Activated CD8-positive, alpha-beta memory T cell treated with anti-CD3 and anti-CD28 coated beads for 36 hours (primary cell): ENCODE data around the gene P2RX4. TPM values are rescaled to one million over a fixed set of nuclear protein-coding genes. Genes with fewer than 3 reads are reported as not detected.
"Not testable (repeated sequence)": the region's sequence is repeated elsewhere in the genome, so short reads cannot be mapped to it uniquely, and the experiment has no call there.

Experiments used
- CTCF ChIA-PET: fragments of 350-600 bp; sonication (Branson Sonifier 250); formaldehyde crosslinking; loops from one replicate; lab custom pipeline; 2021; ENCODE audit warnings: antibody characterized with exemption; lab: Charles Lee
- POLR2A ChIA-PET: fragments of 350-600 bp; sonication (Branson Sonifier 250); formaldehyde crosslinking; loops from one replicate; lab custom pipeline; 2021; ENCODE audit warnings: antibody characterized with exemption; lab: Charles Lee
- total RNA-seq, 2 experiments: library from RNA; stranded (reverse); gene quantifications; one replicate each; pipeline ENCODE4 v1.2.3, GENCODE V29; 2021

The P2RX4 gene, protein sequence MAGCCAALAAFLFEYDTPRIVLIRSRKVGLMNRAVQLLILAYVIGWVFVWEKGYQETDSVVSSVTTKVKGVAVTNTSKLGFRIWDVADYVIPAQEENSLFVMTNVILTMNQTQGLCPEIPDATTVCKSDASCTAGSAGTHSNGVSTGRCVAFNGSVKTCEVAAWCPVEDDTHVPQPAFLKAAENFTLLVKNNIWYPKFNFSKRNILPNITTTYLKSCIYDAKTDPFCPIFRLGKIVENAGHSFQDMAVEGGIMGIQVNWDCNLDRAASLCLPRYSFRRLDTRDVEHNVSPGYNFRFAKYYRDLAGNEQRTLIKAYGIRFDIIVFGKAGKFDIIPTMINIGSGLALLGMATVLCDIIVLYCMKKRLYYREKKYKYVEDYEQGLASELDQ
- total RNA-seq = 10 to 100 TPM; 30.7 to 35.0 TPM

GRCh38 chr12:121209624-121210572, at the start of gene P2RX4:
Gene P2RX4, plus strand, starts transcription at chr12:121210129. Its CDS starts 36 bp downstream, at chr12:121210165.
- POLR2A ChIA-PET = interaction anchor here (0.6 kb wide), 1 partner anchor 81 kb away, joined by 7 read pairs; no protein-coding TSS in a partner anchor
- CTCF ChIA-PET = interaction anchor here (0.6 kb wide), 1 partner anchor 91 kb away, joined by 4 read pairs; no protein-coding TSS in a partner anchor

DNA sequence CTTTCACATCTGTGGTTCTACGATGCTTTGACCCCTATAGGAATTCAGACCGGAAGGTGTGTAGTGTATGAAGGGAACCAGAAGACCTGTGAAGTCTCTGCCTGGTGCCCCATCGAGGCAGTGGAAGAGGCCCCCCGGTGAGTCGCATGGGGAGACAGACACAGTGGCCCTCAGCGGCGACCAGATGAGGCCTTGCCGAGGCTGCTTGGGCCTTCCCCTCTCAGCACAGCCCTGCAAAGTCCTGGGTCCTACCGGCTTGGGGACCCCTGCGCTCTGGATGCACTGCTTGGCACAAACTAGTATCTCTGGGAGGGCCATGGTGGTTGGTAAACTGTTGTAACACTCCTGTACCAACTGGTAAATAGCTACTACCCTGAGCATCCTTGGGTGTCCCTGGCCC, 47.5 kb upstream of the P2RX4 start:
- CTCF ChIA-PET = no interaction called here
- POLR2A ChIA-PET = no interaction called here

GRCh38 chr12:121162985-121163384, 46.9 kb upstream of the P2RX4 start:
- POLR2A ChIA-PET = no interaction called here
- CTCF ChIA-PET = no interaction called here

GRCh38 chr12:121164839-121165238, 45.1 kb upstream of the P2RX4 start:
- POLR2A ChIA-PET, CTCF ChIA-PET: not testable (repeated sequence)

DNA sequence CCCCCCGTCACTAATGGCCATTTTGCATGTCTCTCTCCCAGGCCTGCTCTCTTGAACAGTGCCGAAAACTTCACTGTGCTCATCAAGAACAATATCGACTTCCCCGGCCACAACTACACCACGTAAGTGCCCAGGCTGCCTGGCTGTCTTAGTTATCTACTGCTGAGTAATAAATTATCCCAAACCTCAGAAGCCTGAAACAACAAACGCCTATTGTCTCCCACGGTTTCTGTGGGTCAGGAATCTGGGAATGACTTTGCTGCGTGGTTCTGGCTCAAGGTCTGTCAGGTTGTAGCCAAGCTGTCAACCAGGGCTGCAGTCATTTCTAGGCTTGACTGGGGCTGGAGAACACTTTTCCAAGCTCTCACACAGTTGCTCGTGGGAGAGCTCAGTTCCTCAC, 44.6 kb upstream of the P2RX4 start:
- CTCF ChIA-PET = no interaction called here
- POLR2A ChIA-PET = no interaction called here

- CTCF ChIA-PET = no interaction called here
Measured at GRCh38 chr12:121166356-121166755, 43.6 kb upstream of the P2RX4 start.

GRCh38 chr12:121167232-121167820, 42.6 kb upstream of the P2RX4 start:
- POLR2A ChIA-PET = no interaction called here
- CTCF ChIA-PET = interaction anchor here (0.7 kb wide), 1 partner anchor 252 kb away, joined by 3 read pairs; no protein-coding TSS in a partner anchor

More at GRCh38 chr12:121166356-121166755, 43.6 kb upstream of the P2RX4 start:
- POLR2A ChIA-PET = no interaction called here

- POLR2A ChIA-PET = no interaction called here
- CTCF ChIA-PET = interaction anchor here (0.7 kb wide), 1 partner anchor 253 kb away, joined by 3 read pairs; no protein-coding TSS in a partner anchor
Measured at GRCh38 chr12:121167951-121168350, 42.0 kb upstream of the P2RX4 start.

- ChIA-PET POLR2A (no interaction called here), CTCF (no interaction called here)
Measured at GRCh38 chr12:121170151-121170550, 39.8 kb upstream of the P2RX4 start.

- POLR2A ChIA-PET = no interaction called here
- CTCF ChIA-PET = no interaction called here
Measured at GRCh38 chr12:121170611-121171260, 39.2 kb upstream of the P2RX4 start.

- ChIA-PET CTCF (no interaction called here), POLR2A (no interaction called here)
Measured at GRCh38 chr12:121172145-121172544, 37.8 kb upstream of the P2RX4 start.

DNA sequence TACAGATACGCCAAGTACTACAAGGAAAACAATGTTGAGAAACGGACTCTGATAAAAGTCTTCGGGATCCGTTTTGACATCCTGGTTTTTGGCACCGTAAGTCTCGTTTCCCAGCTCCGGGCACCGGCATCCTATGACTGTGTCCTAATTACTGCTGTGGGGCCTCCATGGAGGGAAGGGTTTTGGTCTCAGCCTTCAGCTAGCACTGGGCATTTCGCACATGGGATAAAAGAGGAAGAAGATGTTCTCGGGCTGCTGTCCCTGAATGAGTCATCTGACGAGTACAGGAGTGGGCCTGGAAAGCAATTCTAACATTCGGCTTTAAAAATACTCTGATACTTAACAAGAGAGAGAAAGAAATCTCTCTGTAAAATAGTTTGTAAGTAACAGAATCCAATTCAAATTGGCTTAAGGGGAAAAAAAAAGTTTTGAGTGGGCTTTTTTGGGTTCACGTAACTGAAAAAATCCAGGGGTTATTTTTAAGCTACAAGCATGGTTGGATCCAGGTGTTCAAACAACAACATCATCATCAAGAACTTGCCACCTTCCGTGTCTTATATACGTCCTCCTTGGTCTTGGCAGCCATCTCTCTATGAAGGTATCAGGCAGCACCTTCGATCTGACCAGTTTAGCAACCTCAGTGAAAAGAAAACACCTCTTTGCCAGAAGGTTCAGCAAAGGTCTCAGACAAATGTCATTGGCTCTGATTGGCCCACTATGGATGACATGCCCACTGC, 34.4 kb upstream of the P2RX4 start:
- CTCF ChIA-PET = interaction anchor here (0.7 kb wide), 1 partner anchor 39 kb away, joined by 3 read pairs; no protein-coding TSS in a partner anchor
- POLR2A ChIA-PET = no interaction called here

- POLR2A ChIA-PET = no interaction called here
- CTCF ChIA-PET = interaction anchor here (1.0 kb wide), 1 partner anchor 32 kb away, joined by 4 read pairs; no protein-coding TSS in a partner anchor
Measured at GRCh38 chr12:121176826-121177529, 33.0 kb upstream of the P2RX4 start.

DNA sequence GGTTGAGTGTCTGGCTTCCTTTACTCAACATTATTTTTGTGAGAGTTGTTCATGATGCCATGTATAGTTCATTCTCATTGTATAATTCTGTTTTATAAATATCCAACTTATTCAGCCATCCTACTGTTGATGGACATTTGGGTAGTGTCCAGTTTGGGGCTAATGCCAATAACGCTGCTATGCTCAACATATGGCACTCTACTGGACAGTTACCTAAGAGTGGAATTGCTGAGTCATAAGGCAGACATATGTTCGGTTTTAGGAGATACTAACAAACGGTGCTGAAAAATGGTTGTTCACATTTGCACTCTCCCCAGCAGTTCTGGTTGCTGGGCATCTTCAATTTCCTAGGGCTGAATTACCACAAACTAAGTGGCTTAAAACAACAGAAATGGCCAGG, 28.7 kb upstream of the P2RX4 start:
- ChIA-PET CTCF (interaction anchor here (0.7 kb wide), 1 partner anchor 8 kb away, joined by 5 read pairs; no protein-coding TSS in a partner anchor), POLR2A (interaction anchor here (0.6 kb wide), 1 partner anchor 1139 kb away, joined by 5 read pairs; no protein-coding TSS in a partner anchor)

DNA sequence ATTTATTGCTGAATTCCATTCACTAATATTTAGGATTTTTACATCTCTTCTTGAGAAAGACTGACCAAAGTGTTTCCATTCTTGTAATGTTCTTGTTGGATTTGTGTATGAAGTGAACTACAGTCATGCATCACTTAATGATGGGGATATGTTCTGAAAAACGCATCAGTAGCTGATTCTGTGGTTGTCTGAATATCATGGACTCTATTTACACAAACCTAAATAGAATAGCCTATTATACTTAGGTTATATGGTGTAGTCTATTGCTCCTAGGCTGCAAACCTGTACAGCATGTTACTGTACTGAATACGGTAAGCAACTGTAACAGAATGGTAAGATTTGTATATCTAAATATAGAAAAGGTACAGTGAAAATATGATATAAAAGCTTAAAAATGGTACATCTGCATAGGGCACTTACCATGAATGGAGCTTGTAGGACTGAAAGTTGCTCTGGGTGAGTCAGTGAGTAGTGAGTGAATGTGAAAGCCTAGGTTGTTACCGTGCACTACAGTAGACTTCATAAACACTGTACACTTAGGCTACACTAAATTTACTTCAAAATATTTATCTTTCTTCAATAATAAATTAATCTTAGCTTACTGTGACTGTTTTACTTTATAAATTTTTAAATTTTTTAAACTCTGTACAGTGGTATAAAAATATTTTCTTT, 27.6 kb upstream of the P2RX4 start:
- CTCF ChIA-PET = interaction anchor here (0.6 to 1.2 kb wide), 3 partner anchors 48 to 122 kb away, joined by 3 to 4 read pairs (median 3); partner anchors contain the start of gene P2RX7
- POLR2A ChIA-PET = no interaction called here

- POLR2A ChIA-PET = no interaction called here
- CTCF ChIA-PET = no interaction called here
Measured at GRCh38 chr12:121184425-121184824, 25.5 kb upstream of the P2RX4 start.
